Panc1 (cell line): ENCODE data around the gene AFM.

ENCODE experiments used
- POLR2AphosphoS5 ChIP-seq: IDR thresholded peaks from 2 replicates; pipeline ENCODE4 v1.6.1; 2012; ENCODE audit warnings: mild to moderate bottlenecking, low read depth, low read length, moderate library complexity
- TF ChIP-seq, protein P1 (sequence below): fragments of 450-650 bp; IDR thresholded peaks from 2 replicates; pipeline ENCODE4 v1.5.1; 2017; ENCODE audit warnings: mild to moderate bottlenecking

GRCh38 chr4:73432169-73433000 lies 49.2 kb upstream of the AFM start:
- TF ChIP-seq, protein P1, sequence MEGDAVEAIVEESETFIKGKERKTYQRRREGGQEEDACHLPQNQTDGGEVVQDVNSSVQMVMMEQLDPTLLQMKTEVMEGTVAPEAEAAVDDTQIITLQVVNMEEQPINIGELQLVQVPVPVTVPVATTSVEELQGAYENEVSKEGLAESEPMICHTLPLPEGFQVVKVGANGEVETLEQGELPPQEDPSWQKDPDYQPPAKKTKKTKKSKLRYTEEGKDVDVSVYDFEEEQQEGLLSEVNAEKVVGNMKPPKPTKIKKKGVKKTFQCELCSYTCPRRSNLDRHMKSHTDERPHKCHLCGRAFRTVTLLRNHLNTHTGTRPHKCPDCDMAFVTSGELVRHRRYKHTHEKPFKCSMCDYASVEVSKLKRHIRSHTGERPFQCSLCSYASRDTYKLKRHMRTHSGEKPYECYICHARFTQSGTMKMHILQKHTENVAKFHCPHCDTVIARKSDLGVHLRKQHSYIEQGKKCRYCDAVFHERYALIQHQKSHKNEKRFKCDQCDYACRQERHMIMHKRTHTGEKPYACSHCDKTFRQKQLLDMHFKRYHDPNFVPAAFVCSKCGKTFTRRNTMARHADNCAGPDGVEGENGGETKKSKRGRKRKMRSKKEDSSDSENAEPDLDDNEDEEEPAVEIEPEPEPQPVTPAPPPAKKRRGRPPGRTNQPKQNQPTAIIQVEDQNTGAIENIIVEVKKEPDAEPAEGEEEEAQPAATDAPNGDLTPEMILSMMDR = no peak
- no peak for TF ChIP-seq POLR2AphosphoS5
